Measurements from ENCODE around the gene RPL27.

RPL27 gene

GRCh38 chr17:43011728-43012472 is 13.7 kb downstream of the RPL27 start (continued):
- no peak for TF ChIP-seq CREB5 (CRISPR knock-in tag; IDR thresholded peaks at IDR 0.05; ENCODE audit: low read depth)
- no peak for TF ChIP-seq RARB (CRISPR knock-in tag; IDR thresholded peaks at IDR 0.05)
- TF ChIP-seq ZNF565 (CRISPR knock-in tag; conservative IDR thresholded peaks at IDR 0.05; ENCODE audit: low read depth), result no peak
- no peak for TF ChIP-seq BACH2 (CRISPR knock-in tag; IDR thresholded peaks at IDR 0.05; ENCODE audit: borderline replicate concordance)
- TF ChIP-seq ZC3H10 (CRISPR knock-in tag; IDR thresholded peaks at IDR 0.05), result no peak
- no peak for TF ChIP-seq TCF4 (CRISPR knock-in tag; IDR thresholded peaks at IDR 0.05; ENCODE audit: borderline replicate concordance)
- TF ChIP-seq ARNTL (CRISPR knock-in tag; IDR thresholded peaks at IDR 0.05; ENCODE audit: borderline replicate concordance, low read depth), result no peak

DNA sequence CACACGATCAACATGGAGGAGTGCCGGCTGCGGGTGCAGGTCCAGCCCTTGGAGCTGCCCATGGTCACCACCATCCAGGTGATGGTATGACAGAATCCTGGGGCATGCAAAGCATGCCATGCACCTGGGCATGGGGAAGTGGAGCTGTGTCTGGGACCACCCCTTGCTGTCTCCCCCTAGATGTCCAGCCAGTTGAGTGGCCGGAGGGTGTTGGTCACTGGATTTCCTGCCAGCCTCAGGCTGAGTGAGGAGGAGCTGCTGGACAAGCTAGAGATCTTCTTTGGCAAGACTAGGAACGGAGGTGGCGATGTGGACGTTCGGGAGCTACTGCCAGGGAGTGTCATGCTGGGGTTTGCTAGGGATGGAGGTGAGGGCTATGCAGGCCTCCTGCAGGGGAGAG is 15.1 kb downstream of the RPL27 start:
- TF ChIP-seq CSRNP3 (CRISPR knock-in tag; IDR thresholded peaks at IDR 0.05) (no peak), SNAI2 (CRISPR knock-in tag; IDR thresholded peaks at IDR 0.05) (no peak), ISL1 (CRISPR knock-in tag; IDR thresholded peaks at IDR 0.05) (no peak), TOX (CRISPR knock-in tag; IDR thresholded peaks at IDR 0.05; ENCODE audit: borderline replicate concordance) (no peak), RARB (CRISPR knock-in tag; IDR thresholded peaks at IDR 0.05) (no peak)

DNA sequence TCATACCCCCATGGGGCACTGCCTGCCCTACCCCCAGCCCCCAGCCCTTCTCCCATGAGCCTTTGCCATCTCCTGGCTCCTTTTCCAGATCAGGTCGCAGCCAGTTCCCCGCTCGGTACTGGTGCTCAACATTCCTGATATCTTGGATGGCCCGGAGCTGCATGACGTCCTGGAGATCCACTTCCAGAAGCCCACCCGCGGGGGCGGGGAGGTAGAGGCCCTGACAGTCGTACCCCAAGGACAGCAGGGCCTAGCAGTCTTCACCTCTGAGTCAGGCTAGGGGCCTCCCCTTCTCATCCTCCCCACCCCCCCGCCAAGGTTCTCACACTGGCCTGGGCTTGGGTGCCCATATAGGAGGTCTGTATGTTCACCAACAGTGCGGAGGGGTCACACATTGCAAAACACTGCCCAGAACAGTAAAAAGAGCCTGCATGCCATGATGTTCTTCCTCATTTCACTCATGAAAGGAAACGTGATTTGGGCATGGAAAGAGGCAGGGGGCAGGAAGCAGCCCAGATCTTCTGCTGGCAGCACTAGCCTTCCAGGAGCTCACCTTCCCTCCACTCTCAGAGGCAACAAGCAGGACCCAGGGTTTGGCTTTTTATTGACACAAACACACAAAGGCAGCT is 15.9 kb downstream of the RPL27 start:
- TF ChIP-seq POU6F1 (CRISPR knock-in tag; IDR thresholded peaks at IDR 0.05; ENCODE audit: borderline replicate concordance, low read depth), result no peak
- TF ChIP-seq ZNF70 (CRISPR knock-in tag; IDR thresholded peaks at IDR 0.05), result no peak
- TF ChIP-seq CSRNP3 (CRISPR knock-in tag; IDR thresholded peaks at IDR 0.05), result no peak
- no peak for TF ChIP-seq ISL1 (CRISPR knock-in tag; IDR thresholded peaks at IDR 0.05)
- no peak for TF ChIP-seq ZNF8 (CRISPR knock-in tag; IDR thresholded peaks at IDR 0.05)
- no peak for TF ChIP-seq CREB5 (CRISPR knock-in tag; IDR thresholded peaks at IDR 0.05; ENCODE audit: low read depth)
- TF ChIP-seq ZFP3 (CRISPR knock-in tag; IDR thresholded peaks at IDR 0.05), result no peak
- TF ChIP-seq, protein P1, sequence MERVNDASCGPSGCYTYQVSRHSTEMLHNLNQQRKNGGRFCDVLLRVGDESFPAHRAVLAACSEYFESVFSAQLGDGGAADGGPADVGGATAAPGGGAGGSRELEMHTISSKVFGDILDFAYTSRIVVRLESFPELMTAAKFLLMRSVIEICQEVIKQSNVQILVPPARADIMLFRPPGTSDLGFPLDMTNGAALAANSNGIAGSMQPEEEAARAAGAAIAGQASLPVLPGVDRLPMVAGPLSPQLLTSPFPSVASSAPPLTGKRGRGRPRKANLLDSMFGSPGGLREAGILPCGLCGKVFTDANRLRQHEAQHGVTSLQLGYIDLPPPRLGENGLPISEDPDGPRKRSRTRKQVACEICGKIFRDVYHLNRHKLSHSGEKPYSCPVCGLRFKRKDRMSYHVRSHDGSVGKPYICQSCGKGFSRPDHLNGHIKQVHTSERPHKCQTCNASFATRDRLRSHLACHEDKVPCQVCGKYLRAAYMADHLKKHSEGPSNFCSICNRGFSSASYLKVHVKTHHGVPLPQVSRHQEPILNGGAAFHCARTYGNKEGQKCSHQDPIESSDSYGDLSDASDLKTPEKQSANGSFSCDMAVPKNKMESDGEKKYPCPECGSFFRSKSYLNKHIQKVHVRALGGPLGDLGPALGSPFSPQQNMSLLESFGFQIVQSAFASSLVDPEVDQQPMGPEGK (CRISPR knock-in tag; IDR thresholded peaks at IDR 0.05; ENCODE audit: borderline replicate concordance), result no peak
- TF ChIP-seq PPARA (CRISPR knock-in tag; IDR thresholded peaks at IDR 0.05; ENCODE audit: borderline replicate concordance), result no peak
- no peak for TF ChIP-seq CSDC2 (CRISPR knock-in tag; IDR thresholded peaks at IDR 0.05)
- TF ChIP-seq OSR1 (CRISPR knock-in tag; IDR thresholded peaks at IDR 0.05), result no peak
- TF ChIP-seq TOX (CRISPR knock-in tag; IDR thresholded peaks at IDR 0.05; ENCODE audit: borderline replicate concordance), result no peak
- TF ChIP-seq ZNF565 (CRISPR knock-in tag; conservative IDR thresholded peaks at IDR 0.05; ENCODE audit: low read depth), result no peak
- TF ChIP-seq TSHZ2 (CRISPR knock-in tag; IDR thresholded peaks at IDR 0.05), result no peak
- TF ChIP-seq GLIS3 (CRISPR knock-in tag; IDR thresholded peaks at IDR 0.05), result no peak
- ATAC-seq, result no peak

More for the DNA sequence above, 15.1 kb downstream of the RPL27 start:
- no peak for ATAC-seq
